Measurements from ENCODE around the gene SLC19A3. TPM values are rescaled to one million over a fixed set of nuclear protein-coding genes. Genes with fewer than 3 reads are reported as not detected.
"Not testable (repeated sequence)": the region's sequence is repeated elsewhere in the genome, so short reads cannot be mapped to it uniquely, and the experiment has no call there.

The SLC19A3 gene
- total RNA-seq, 1 donor from 2014 or later = 0.54 TPM

DNA sequence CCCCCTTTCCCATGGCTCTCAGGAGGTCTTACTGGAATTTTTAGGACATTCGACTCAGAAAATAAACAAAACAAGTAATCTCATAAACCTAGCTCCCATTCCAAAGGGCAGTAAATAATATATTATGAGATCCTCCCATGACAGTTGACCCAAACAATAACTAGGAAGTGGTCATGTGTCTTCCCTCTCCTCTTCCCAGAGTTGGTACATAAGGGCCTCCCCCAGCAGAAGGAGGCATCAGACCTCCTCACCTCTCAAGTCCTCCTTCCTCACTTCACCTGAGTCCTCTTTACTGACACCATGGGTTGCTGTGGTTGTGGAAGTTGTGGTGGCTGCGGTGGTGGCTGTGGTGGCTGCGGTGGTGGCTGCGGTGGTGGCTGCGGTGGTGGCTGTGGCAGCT is 10.2 kb upstream of the SLC19A3 start, which contains the start of gene SCYGR7:
Gene SCYGR7, plus strand, starts transcription at position 301 of the 400 bp plus-strand sequence. Its CDS starts 0 bp downstream, at position 301.
- Mint-ChIP-seq H3K9me3 (no peaks in the 10 kb centered on the region), H3K4me1 (no peaks in the 10 kb centered on the region), H3K4me3 (no peak within 1 kb of the TSS), H3K36me3 (ENCODE audit: low read depth) (no peaks in the 10 kb centered on the region), H3K27ac (ENCODE audit: unreplicated experiment) (no peak within 1 kb of the TSS), H3K27me3 (ENCODE audit: low read depth) (peaks cover 12% of the 10 kb centered on the region)
- TF ChIP-seq, protein P1, sequence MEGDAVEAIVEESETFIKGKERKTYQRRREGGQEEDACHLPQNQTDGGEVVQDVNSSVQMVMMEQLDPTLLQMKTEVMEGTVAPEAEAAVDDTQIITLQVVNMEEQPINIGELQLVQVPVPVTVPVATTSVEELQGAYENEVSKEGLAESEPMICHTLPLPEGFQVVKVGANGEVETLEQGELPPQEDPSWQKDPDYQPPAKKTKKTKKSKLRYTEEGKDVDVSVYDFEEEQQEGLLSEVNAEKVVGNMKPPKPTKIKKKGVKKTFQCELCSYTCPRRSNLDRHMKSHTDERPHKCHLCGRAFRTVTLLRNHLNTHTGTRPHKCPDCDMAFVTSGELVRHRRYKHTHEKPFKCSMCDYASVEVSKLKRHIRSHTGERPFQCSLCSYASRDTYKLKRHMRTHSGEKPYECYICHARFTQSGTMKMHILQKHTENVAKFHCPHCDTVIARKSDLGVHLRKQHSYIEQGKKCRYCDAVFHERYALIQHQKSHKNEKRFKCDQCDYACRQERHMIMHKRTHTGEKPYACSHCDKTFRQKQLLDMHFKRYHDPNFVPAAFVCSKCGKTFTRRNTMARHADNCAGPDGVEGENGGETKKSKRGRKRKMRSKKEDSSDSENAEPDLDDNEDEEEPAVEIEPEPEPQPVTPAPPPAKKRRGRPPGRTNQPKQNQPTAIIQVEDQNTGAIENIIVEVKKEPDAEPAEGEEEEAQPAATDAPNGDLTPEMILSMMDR (conservative IDR thresholded peaks at IDR 0.05) = no peak
- no peak for DNase-seq (ENCODE audit: low read depth, low spot score)

DNA sequence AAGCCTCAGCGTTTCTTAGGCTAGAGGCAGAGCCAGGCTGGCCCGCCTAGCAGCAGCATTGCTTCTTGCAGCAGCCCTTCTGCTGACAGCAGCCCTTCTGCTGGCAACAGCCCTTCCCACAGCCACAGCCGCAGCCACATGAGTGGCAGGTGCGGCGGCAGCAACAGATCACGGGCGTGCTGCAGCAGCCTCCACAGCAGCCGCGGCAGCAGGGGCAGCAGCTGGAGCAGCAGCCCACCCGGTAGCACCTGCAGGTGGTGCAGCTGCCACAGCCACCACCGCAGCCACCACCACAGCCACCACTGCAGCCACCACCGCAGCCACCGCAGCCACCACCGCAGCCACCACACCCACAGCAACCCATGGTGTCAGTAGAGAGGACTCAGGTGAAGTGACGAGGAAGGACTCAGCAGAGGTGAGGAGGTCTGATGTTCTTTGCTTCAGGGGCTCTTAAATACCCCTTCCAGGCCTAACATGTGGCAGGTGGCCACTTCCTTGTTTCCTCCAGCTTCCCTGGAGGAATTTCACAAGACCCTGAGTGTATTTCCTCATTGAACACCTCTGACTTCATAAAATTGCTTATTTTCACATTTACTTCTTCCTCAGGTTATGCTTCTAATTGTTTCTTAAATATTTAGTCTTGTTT is 6.7 kb upstream of the SLC19A3 start, which contains the start of gene SCYGR6:
Gene SCYGR6, minus strand, starts transcription at position 364 of the 646 bp plus-strand sequence. Its CDS starts 0 bp downstream, at position 364.
- Mint-ChIP-seq H3K36me3 (ENCODE audit: low read depth) (no peaks in the 10 kb centered on the region), H3K4me3 (no peak within 1 kb of the TSS), H3K27me3 (ENCODE audit: low read depth) (peaks cover 7% of the 10 kb centered on the region), H3K27ac (ENCODE audit: unreplicated experiment) (no peak within 1 kb of the TSS), H3K4me1 (no peaks in the 10 kb centered on the region), H3K9me3 (no peaks in the 10 kb centered on the region)
- TF ChIP-seq, protein P1 (conservative IDR thresholded peaks at IDR 0.05) = no peak
- no peak for DNase-seq (ENCODE audit: low read depth, low spot score)

DNA sequence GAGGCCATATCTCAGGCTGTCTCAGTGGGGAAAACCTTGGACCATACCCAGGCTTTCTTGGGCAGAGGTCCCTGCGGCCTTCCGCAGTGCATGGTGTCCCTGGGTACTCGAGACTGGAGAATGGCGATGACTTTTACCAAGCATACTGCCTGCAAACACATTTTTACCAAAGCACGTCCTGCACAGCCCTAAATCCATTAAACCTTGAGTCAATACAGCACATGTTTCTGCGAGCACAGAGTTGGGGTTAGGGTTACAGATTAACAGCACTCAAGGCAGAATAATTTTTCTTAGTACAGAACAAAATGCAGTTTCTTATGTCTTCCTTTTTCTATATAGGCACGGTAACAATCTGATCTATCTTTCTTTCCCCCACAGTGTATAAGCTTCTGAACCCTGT is 5.0 kb upstream of the SLC19A3 start:
- H3K27me3 Mint-ChIP-seq (ENCODE audit: low read depth); H3K4me1 Mint-ChIP-seq; H3K27ac Mint-ChIP-seq (ENCODE audit: unreplicated experiment); DNase-seq (ENCODE audit: low read depth, low spot score); H3K9me3 Mint-ChIP-seq; H3K36me3 Mint-ChIP-seq (ENCODE audit: low read depth); H3K4me3 Mint-ChIP-seq: not testable (repeated sequence)

DNA sequence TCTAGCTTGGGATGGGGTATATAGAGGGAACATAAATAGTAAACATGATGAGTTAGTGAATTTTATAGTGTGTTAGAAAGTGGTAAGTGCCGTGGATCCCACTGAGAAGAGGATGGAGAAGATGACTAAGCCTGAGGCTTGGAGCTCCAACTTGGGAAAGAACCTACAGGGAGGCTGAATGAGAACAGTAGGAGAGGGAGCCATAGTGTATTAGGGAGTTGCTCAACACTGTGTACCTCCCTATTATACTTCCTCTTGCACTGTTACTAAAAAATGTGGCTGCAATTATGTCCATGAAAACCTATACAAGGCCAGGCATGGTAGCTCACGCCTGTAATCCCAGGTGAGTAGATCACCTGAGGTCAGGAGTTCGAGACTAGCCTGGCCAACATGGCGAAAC is 2.9 kb upstream of the SLC19A3 start:
- Mint-ChIP-seq H3K4me1 (peaks cover 4% of the 10 kb centered on the region), H3K36me3 (ENCODE audit: low read depth) (no peaks in the 10 kb centered on the region), H3K27me3 (ENCODE audit: low read depth) (peaks cover 22% of the 10 kb centered on the region), H3K27ac (ENCODE audit: unreplicated experiment) (no peak overlapping the region), H3K4me3 (no peak overlapping the region), H3K9me3 (no peaks in the 10 kb centered on the region)
- no peak for DNase-seq (ENCODE audit: low read depth, low spot score)
- TF ChIP-seq, protein P1 (conservative IDR thresholded peaks at IDR 0.05) = no peak

DNA sequence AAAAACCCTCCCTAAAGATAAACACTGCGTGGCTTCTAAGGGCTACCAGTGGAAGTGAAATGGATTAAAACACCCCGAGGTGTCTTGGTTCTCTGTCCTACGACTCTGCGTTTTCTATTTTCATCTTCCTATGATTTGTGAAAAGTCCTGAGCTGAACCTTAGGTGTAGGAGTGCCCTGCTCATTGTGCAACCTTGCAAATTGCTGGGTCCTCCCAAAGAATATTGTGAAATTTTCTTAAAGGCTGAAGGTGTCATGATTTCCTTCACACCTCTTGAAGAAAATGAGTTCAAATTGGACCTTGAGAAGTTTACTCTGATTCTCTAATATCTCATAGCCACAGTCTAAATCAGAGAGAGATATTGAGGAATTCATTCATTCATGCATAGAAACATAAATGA is 1.8 kb upstream of the SLC19A3 start:
- Mint-ChIP-seq H3K4me3 (no peak overlapping the region), H3K9me3 (no peaks in the 10 kb centered on the region), H3K36me3 (ENCODE audit: low read depth) (no peaks in the 10 kb centered on the region), H3K27me3 (ENCODE audit: low read depth) (peaks cover 23% of the 10 kb centered on the region), H3K4me1 (peaks cover 4% of the 10 kb centered on the region), H3K27ac (ENCODE audit: unreplicated experiment) (no peak overlapping the region)
- TF ChIP-seq, protein P1 (conservative IDR thresholded peaks at IDR 0.05) = no peak
- DNase-seq (ENCODE audit: low read depth, low spot score) = no peak

DNA sequence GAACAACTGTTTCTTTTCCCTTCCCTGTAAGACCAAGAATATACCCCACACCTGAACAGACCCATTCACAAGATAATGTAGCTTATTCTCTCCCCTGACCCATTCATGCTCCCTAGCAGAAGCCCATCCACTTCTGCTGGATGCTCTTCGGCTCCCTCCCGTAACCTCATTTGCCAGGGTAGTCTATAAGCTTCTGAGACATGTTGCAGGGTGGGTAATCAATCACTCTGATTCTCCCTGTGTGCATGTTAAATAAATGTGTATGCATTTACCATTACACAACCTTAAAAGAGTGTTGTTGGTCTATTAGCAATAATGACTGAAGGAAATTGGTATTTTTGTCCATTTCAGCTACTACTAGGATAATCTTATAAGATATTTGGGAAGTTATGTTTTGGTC is 1.3 kb downstream of the SLC19A3 start:
- Mint-ChIP-seq H3K36me3 (ENCODE audit: low read depth) (no peaks in the 10 kb centered on the region), H3K4me1 (peaks cover 4% of the 10 kb centered on the region), H3K27ac (ENCODE audit: unreplicated experiment) (no peak overlapping the region), H3K9me3 (no peaks in the 10 kb centered on the region), H3K4me3 (no peak overlapping the region), H3K27me3 (ENCODE audit: low read depth) (peaks cover 23% of the 10 kb centered on the region)
- DNase-seq (ENCODE audit: low read depth, low spot score) = no peak
- TF ChIP-seq, protein P1 (conservative IDR thresholded peaks at IDR 0.05) = no peak
